ENCODE data around the gene PSTPIP1. TPM values are rescaled to one million over a fixed set of nuclear protein-coding genes. Genes with fewer than 3 reads are reported as not detected.
A peak's percentile ranks its signal among the peaks of the same experiment; 100 is the strongest.

Gene PSTPIP1
- total RNA-seq, 4 donors from 2014 or later, result 6.3 to 40.4 (median 19.5) TPM

DNA sequence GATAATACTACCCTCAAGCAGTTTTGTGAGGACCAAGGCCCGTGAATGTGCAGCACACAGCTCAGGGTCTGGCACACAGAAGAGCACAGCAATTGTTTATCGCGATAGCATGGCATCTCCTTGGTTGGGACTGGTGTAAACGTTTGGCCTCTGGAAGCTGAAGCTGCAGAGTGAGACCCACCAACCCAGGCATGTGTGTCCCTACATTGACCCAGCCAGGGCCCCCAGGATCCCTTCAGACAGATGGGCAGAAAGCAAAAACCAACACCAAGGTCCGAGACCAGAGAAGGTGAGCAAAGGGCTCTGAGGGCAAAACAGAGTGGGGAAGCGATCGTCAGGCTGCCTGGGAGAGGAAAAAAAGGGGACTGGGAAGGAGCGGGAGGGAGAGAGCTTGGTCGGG lies 12.6 kb upstream of the PSTPIP1 start:
- no peak overlapping the region for H3K27ac ChIP-seq
- no peaks in the 10 kb centered on the region for H3K4me1 ChIP-seq
- H3K36me3 ChIP-seq, result no peaks in the 10 kb centered on the region
- no peaks in the 10 kb centered on the region for H3K27me3 ChIP-seq
- no peak overlapping the region for H3K4me3 ChIP-seq
- TF ChIP-seq POLR2A (IDR thresholded peaks at IDR 0.05) (no peak), CTCF (IDR thresholded peaks at IDR 0.05) (no peak)
- no peak for DNase-seq
- no peaks in the 10 kb centered on the region for H3K9me3 ChIP-seq

DNA sequence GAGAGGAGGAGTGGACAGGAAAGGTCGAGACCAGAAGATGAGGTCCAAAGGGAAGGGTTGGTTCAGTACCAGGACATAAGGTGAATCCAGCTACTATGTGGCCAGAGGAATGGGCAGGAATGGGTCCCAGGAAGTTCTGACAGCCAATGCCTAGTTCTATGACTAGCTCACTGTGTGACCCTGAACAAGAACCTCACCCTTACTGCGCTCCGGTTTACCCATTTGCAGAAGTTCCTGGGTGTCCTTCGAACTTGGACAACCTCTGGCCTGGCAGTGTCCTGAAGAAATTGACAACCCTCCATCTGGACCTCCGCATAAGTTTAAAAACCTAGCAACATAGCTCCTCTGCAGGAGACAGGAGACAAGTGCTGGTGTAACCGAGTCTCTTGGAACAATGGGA lies 12.2 kb upstream of the PSTPIP1 start:
- Histone ChIP-seq H3K27me3 (no peaks in the 10 kb centered on the region), H3K9me3 (no peaks in the 10 kb centered on the region), H3K4me3 (no peak overlapping the region), H3K27ac (no peak overlapping the region), H3K36me3 (no peaks in the 10 kb centered on the region), H3K4me1 (no peaks in the 10 kb centered on the region)
- no peak for DNase-seq
- TF ChIP-seq POLR2A (IDR thresholded peaks at IDR 0.05) (no peak), CTCF (IDR thresholded peaks at IDR 0.05) (no peak)

DNA sequence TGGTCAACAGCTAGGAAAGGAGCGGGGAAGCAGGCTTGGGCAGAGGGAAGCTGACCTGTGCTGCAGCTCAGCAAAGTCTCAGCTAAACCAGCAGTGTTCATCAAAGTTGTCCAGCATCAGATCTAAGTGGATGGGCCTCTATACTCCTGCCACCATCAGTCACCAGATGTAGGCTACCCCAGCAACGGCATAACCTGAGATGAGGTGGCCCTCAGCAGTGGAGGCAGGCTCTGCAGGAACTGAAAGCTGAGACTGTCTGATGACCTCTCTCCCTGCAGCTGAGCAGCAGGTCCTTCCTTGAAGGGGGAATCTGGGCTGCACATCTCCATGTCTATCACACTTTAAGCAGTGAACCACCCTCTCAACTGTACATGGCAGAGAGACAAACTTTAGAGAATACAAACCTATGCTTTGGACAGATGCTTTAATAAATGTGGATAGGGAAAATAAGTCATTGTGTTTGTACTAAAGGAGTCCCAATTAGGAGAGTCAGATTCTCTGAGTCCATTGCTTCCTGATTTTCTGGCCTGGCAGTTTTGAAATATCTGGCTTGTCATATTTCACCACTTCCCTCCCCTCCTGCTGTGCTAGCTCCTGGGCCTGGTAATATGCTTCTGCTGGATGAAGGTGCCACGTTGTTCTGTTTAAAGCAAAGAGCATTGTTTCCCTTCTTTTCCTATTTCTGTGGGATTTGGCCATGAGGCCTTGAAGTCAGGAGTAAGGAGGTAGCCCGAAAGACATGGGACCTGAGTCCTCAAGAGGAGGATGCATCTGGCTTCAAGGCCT lies 11.1 kb upstream of the PSTPIP1 start:
- TF ChIP-seq CTCF (IDR thresholded peaks at IDR 0.05) (no peak), POLR2A (IDR thresholded peaks at IDR 0.05) (no peak)
- no peak overlapping the region for H3K4me3 ChIP-seq
- peak overlapping the region in 1 of 4 donors; percentile 39 for H3K27ac ChIP-seq
- no peaks in the 10 kb centered on the region for H3K9me3 ChIP-seq
- H3K36me3 ChIP-seq, result no peaks in the 10 kb centered on the region
- no peak for DNase-seq
- peaks cover 0 to 8% (median 2%) of the 10 kb centered on the region in 4 donors for H3K4me1 ChIP-seq
- H3K27me3 ChIP-seq, result no peaks in the 10 kb centered on the region

DNA sequence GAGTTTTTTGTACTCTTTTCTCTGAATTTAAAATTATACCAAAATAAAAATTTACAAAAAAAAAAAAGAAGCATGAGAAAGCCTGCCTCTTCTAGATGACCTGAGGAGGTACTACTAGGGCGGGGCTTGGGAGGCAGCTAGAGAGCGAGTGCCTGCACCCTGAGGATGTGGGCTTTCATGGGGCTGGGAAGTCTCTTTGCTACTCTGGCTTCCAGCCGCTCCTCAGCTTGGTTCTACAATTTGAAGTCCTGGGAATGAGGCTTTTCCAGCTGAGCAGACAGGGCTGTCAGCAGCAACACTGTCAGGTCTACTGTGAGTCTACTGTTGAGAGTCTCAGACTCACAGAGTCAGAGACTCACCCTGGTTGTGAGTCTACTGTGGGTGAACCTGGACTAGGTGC lies 8.2 kb upstream of the PSTPIP1 start:
- Histone ChIP-seq H3K36me3 (no peaks in the 10 kb centered on the region), H3K4me1 (peaks cover 0 to 8% (median 3%) of the 10 kb centered on the region in 4 donors), H3K4me3 (no peak overlapping the region), H3K9me3 (no peaks in the 10 kb centered on the region), H3K27ac (no peak overlapping the region), H3K27me3 (no peaks in the 10 kb centered on the region)
- TF ChIP-seq POLR2A (IDR thresholded peaks at IDR 0.05) (no peak), CTCF (IDR thresholded peaks at IDR 0.05) (no peak)
- no peak for DNase-seq

DNA sequence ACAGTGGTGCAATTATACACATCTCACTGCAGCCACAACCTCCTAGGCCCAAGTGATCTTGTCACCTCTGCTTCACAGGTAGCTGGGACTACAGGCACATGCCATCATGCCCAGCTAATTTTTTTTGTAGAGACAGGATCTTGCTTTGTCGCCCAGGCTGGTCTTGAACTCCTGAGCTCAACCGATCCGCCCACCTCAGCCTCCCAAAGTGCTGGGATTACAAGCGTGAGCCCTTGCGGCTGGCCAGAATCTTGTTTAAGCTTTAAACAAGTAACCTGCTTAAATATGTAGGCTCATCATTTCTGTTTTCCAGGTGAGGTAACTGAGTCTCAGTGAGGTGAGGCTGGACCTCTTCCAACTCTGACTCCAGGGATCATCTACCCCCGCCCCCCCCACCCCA lies 7.7 kb upstream of the PSTPIP1 start:
- H3K27me3 ChIP-seq, result no peaks in the 10 kb centered on the region
- no peak for TF ChIP-seq POLR2A (IDR thresholded peaks at IDR 0.05)
- TF ChIP-seq CTCF (IDR thresholded peaks at IDR 0.05), result no peak
- H3K4me1 ChIP-seq, result peaks cover 0 to 8% (median 3%) of the 10 kb centered on the region in 4 donors
- DNase-seq, result no peak
- no peaks in the 10 kb centered on the region for H3K9me3 ChIP-seq
- H3K27ac ChIP-seq, result no peak overlapping the region
- H3K36me3 ChIP-seq, result no peaks in the 10 kb centered on the region
- no peak overlapping the region for H3K4me3 ChIP-seq

Measured in Peyer's patch (tissue), 4 donors.